ENCODE measurements around the gene PTPRF. TPM values are rescaled to one million over a fixed set of nuclear protein-coding genes. Genes with fewer than 3 reads are reported as not detected.

Gene PTPRF
- total RNA-seq, 2 donors from 2014 or later = 203 to 250 TPM

DNA sequence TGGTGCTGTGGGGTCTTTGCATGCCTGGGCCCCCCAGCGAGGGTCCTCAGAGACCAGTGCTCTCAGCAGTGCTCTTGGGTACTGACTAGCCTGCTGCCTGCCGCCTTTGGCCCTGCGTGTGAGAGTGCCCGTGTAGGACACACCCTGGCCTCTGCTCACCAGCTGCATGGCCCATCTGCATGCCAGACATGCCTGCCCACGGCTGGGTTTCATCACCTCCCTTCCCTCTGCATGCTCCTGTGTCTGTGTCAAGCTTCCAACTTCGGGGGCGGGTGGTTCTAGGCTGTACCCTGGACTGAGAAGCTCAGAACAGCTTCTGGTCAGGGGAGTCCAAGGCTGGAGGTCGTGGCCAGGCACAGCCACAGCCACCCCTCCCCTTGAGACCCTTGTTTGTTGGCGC lies 56.9 kb downstream of the PTPRF start:
- H3K9me3 Mint-ChIP-seq = no peaks in the 10 kb centered on the region
- no peaks in the 10 kb centered on the region for H3K27me3 Mint-ChIP-seq (ENCODE audit: insufficient read depth)
- H3K4me3 Mint-ChIP-seq = no peak overlapping the region
- H3K27ac Mint-ChIP-seq = no peak overlapping the region
- Histone ChIP-seq H3K36me3 (ENCODE audit: control insufficient read depth, insufficient read depth, low read length) (peaks cover 32% of the 10 kb centered on the region), H3K9ac (ENCODE audit: extremely low read depth, low read length, poor library complexity, severe bottlenecking) (no peak overlapping the region), H3K27me3 (ENCODE audit: control insufficient read depth, insufficient read depth, low read length, poor library complexity, severe bottlenecking) (no peaks in the 10 kb centered on the region), H3K27ac (ENCODE audit: low read depth, low read length) (no peak overlapping the region), H3K4me3 (ENCODE audit: low read length) (no peak overlapping the region), H3K9me3 (ENCODE audit: control insufficient read depth, low read length) (no peaks in the 10 kb centered on the region), H3K4me1 (ENCODE audit: control insufficient read depth, insufficient read depth, low read length) (no peaks in the 10 kb centered on the region)
- H3K4me1 Mint-ChIP-seq = no peaks in the 10 kb centered on the region
- TF ChIP-seq, protein P1, sequence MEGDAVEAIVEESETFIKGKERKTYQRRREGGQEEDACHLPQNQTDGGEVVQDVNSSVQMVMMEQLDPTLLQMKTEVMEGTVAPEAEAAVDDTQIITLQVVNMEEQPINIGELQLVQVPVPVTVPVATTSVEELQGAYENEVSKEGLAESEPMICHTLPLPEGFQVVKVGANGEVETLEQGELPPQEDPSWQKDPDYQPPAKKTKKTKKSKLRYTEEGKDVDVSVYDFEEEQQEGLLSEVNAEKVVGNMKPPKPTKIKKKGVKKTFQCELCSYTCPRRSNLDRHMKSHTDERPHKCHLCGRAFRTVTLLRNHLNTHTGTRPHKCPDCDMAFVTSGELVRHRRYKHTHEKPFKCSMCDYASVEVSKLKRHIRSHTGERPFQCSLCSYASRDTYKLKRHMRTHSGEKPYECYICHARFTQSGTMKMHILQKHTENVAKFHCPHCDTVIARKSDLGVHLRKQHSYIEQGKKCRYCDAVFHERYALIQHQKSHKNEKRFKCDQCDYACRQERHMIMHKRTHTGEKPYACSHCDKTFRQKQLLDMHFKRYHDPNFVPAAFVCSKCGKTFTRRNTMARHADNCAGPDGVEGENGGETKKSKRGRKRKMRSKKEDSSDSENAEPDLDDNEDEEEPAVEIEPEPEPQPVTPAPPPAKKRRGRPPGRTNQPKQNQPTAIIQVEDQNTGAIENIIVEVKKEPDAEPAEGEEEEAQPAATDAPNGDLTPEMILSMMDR (conservative IDR thresholded peaks at IDR 0.05) = no peak
- 91 to 96% methylated on average over 8 to 9 of the region's 9 CpGs for WGBS, 2 experiments (ENCODE audit: insufficient coverage in 1 of 2, insufficient read length in 1 of 2)
- no peak for DNase-seq
- H3K36me3 Mint-ChIP-seq (ENCODE audit: low read depth) = peaks cover 32% of the 10 kb centered on the region

GRCh38 chr1:43588592-43588991 lies 57.9 kb downstream of the PTPRF start:
- Mint-ChIP-seq H3K27me3 (ENCODE audit: insufficient read depth) (no peaks in the 10 kb centered on the region), H3K36me3 (ENCODE audit: low read depth) (peaks cover 35% of the 10 kb centered on the region), H3K27ac (no peak overlapping the region), H3K9me3 (no peaks in the 10 kb centered on the region), H3K4me1 (no peaks in the 10 kb centered on the region), H3K4me3 (no peak overlapping the region)
- Histone ChIP-seq H3K4me3 (ENCODE audit: low read length) (no peak overlapping the region), H3K27me3 (ENCODE audit: control insufficient read depth, insufficient read depth, low read length, poor library complexity, severe bottlenecking) (no peaks in the 10 kb centered on the region), H3K9me3 (ENCODE audit: control insufficient read depth, low read length) (no peaks in the 10 kb centered on the region), H3K4me1 (ENCODE audit: control insufficient read depth, insufficient read depth, low read length) (no peaks in the 10 kb centered on the region), H3K9ac (ENCODE audit: extremely low read depth, low read length, poor library complexity, severe bottlenecking) (no peak overlapping the region), H3K27ac (ENCODE audit: low read depth, low read length) (no peak overlapping the region), H3K36me3 (ENCODE audit: control insufficient read depth, insufficient read depth, low read length) (peaks cover 41% of the 10 kb centered on the region)
- TF ChIP-seq, protein P1 (conservative IDR thresholded peaks at IDR 0.05) = no peak
- DNase-seq = no peak
- 88 to 95% methylated on average over 7 to 18 of the region's 18 CpGs for WGBS, 2 experiments (ENCODE audit: insufficient coverage in 1 of 2, insufficient read length in 1 of 2)

GRCh38 chr1:43590388-43590925 lies 59.8 kb downstream of the PTPRF start:
- no peak overlapping the region for H3K27ac ChIP-seq (ENCODE audit: low read depth, low read length)
- no peaks in the 10 kb centered on the region for H3K4me1 Mint-ChIP-seq
- H3K4me3 Mint-ChIP-seq = no peak overlapping the region
- peaks cover 41% of the 10 kb centered on the region for H3K36me3 Mint-ChIP-seq (ENCODE audit: low read depth)
- no peaks in the 10 kb centered on the region for H3K27me3 Mint-ChIP-seq (ENCODE audit: insufficient read depth)
- no peaks in the 10 kb centered on the region for H3K27me3 ChIP-seq (ENCODE audit: control insufficient read depth, insufficient read depth, low read length, poor library complexity, severe bottlenecking)
- peaks cover 46% of the 10 kb centered on the region for H3K36me3 ChIP-seq (ENCODE audit: control insufficient read depth, insufficient read depth, low read length)
- DNase-seq = peak; percentile 70
- no peaks in the 10 kb centered on the region for H3K9me3 Mint-ChIP-seq
- no peak overlapping the region for H3K4me3 ChIP-seq (ENCODE audit: low read length)
- TF ChIP-seq, protein P1 (conservative IDR thresholded peaks at IDR 0.05) = peak; percentile 80
- H3K27ac Mint-ChIP-seq = peak overlapping the region; percentile 32
- 63 to 80% methylated on average over 1 of the region's 1 CpG for WGBS, 2 experiments (ENCODE audit: insufficient coverage in 1 of 2, insufficient read length in 1 of 2)
- no peak overlapping the region for H3K9ac ChIP-seq (ENCODE audit: extremely low read depth, low read length, poor library complexity, severe bottlenecking)
- H3K4me1 ChIP-seq (ENCODE audit: control insufficient read depth, insufficient read depth, low read length) = no peaks in the 10 kb centered on the region
- H3K9me3 ChIP-seq (ENCODE audit: control insufficient read depth, low read length) = no peaks in the 10 kb centered on the region
